ENCODE data around the gene SRD5A1. TPM values are rescaled to one million over a fixed set of nuclear protein-coding genes. Genes with fewer than 3 reads are reported as not detected.
A peak's percentile ranks its signal among the peaks of the same experiment; 100 is the strongest.

The SRD5A1 gene, protein sequence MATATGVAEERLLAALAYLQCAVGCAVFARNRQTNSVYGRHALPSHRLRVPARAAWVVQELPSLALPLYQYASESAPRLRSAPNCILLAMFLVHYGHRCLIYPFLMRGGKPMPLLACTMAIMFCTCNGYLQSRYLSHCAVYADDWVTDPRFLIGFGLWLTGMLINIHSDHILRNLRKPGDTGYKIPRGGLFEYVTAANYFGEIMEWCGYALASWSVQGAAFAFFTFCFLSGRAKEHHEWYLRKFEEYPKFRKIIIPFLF
- total RNA-seq = 13.8 and 14.0 TPM in 2 replicates

DNA sequence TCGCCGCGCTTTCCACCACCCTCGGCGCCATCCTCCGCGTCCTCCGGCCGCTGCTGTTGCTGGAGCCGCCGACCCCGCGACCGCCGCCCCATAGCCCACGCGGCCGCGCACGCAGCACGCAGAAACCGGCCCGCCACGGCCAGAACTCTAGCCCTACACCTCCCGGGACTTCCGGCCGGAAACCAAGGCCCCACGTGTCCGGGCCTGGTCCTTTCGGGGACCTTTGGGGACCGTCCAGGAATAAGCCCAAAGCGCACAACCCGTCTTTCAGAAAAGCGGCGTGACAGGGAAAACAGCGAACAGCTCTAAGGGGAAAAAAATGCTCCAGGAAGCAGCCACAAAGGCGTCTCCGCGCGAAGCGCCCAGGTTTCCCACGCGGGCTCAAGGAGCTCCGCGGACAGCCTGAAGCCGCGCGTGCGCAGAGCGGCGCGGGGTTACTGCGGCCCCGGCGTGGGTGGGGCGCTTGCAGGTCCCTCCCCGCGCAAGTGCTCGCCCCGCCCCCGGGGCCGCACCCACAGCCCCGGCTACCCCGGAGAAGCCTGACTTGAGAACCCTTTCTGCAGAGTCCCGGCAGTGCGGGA, at the start of gene SRD5A1, which contains the start of gene NSUN2:
Gene SRD5A1 (plus strand): TSS at position 553 of the 581 bp plus-strand sequence. CDS start 137 bp downstream, outside the sequence.
Gene NSUN2 (minus strand): TSS at position 157 of the 581 bp plus-strand sequence. CDS start 65 bp downstream, at position 92.
- peaks cover 57% of the 10 kb centered on the region for H3K4me1 Mint-ChIP-seq (ENCODE audit: low read depth)
- H3K9me3 Mint-ChIP-seq = no peaks in the 10 kb centered on the region
- intact Hi-C loops (cut with micrococcal nuclease) = loop anchor here (1.0 to 5.0 kb wide), 8 partner anchors 80 to 1234 kb away; partner anchors contain the start of genes FASTKD3, ICE1, MED10 and MTRR
- H3K27me3 Mint-ChIP-seq (ENCODE audit: insufficient read depth) = no peaks in the 10 kb centered on the region
- peaks cover 37% of the 10 kb centered on the region for H3K36me3 Mint-ChIP-seq (ENCODE audit: low read depth)
- H3K27ac Mint-ChIP-seq = peak within 1 kb of the TSS; percentile 97
- peak within 1 kb of the TSS; percentile 98 for H3K4me3 Mint-ChIP-seq
- peak; percentile 90 for DNase-seq (ENCODE audit: low spot score)

DNA sequence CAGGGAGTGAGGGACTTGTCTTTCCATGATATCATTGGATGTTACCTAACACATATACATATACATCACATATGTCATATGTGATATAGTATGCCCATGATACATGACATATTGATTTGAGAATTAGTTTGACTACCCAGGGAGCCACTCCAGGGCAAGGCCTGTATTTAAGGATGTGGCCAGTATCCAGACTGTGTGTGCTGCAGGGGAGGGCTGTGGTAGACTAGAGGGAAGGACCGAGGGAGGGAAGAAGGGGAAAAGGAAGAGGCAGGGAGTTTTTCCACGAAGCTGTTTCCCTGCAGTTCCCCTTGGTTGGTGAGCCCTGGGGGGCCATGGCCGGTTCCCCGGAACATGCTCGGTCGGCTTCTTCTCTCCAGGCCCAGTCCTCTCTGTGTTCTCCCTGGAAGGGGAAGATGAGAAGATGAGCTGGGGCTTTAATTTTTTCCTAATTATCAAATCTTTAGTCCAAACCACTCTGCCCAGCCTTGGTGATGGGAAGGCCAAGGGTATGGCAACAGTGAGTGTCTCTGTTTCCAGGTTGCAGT, 49.1 kb upstream of the SRD5A1 start:
- Mint-ChIP-seq H3K36me3 (ENCODE audit: low read depth) (peaks cover 2% of the 10 kb centered on the region), H3K4me1 (ENCODE audit: low read depth) (no peaks in the 10 kb centered on the region), H3K4me3 (peak overlapping the region; percentile 43), H3K27me3 (ENCODE audit: insufficient read depth) (peaks cover 49% of the 10 kb centered on the region), H3K27ac (no peak overlapping the region), H3K9me3 (no peaks in the 10 kb centered on the region)
- intact Hi-C loops (cut with micrococcal nuclease) = loop anchor here (5.0 kb wide), 1 partner anchor 207 kb away; the partner anchor contains the start of gene MED10
- no peak for DNase-seq (ENCODE audit: low spot score)

DNA sequence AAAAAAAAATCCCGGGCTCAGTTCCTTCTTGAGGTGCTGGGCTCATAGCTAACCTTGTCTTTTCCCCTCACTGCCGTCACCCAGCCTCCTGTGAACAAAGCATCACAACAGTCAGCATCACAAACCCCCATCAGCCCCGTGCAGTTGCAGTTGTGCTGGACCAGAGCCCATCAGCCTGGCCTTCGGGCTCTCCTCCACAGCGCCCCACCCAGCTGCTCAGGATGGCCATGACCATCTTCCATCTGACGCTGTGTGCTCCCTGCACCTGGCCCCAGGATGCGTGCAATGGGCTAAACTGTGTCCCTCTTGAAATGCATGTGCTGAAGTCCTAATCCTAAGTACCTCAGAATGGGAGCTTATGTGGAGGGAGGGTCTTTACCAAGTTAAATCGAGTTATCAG, 48.5 kb upstream of the SRD5A1 start:
- H3K27ac Mint-ChIP-seq = no peak overlapping the region
- peaks cover 2% of the 10 kb centered on the region for H3K36me3 Mint-ChIP-seq (ENCODE audit: low read depth)
- H3K4me3 Mint-ChIP-seq = no peak overlapping the region
- H3K4me1 Mint-ChIP-seq (ENCODE audit: low read depth) = no peaks in the 10 kb centered on the region
- no peak for DNase-seq (ENCODE audit: low spot score)
- H3K9me3 Mint-ChIP-seq = no peaks in the 10 kb centered on the region
- intact Hi-C loops (cut with micrococcal nuclease) = loop anchor here (5.0 kb wide), 1 partner anchor 207 kb away; the partner anchor contains the start of gene MED10
- H3K27me3 Mint-ChIP-seq (ENCODE audit: insufficient read depth) = peaks cover 45% of the 10 kb centered on the region

DNA sequence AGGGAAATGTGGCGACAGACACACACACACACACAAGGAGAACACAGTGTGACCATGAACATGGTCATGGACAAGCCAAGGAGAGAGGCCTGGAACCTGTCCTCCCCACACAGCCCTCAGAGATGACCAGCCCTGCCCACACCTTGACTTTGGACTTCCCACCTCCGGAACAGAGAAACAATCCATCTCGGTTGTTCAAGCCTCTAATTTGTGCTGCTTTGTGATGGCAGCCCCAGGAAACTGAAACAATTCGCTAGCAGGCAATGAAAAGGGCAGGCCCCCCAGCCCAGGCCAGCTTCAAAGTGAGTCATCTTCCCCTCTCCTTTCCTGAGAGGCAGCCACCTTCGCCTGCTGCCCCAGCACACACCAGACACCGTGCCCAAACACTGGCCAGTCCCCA, 48.1 kb upstream of the SRD5A1 start:
- Mint-ChIP-seq H3K36me3 (ENCODE audit: low read depth) (peaks cover 2% of the 10 kb centered on the region), H3K27me3 (ENCODE audit: insufficient read depth) (peaks cover 41% of the 10 kb centered on the region), H3K9me3 (no peaks in the 10 kb centered on the region), H3K27ac (no peak overlapping the region), H3K4me1 (ENCODE audit: low read depth) (no peaks in the 10 kb centered on the region), H3K4me3 (no peak overlapping the region)
- intact Hi-C loops (cut with micrococcal nuclease) = no loop called here
- no peak for DNase-seq (ENCODE audit: low spot score)

DNA sequence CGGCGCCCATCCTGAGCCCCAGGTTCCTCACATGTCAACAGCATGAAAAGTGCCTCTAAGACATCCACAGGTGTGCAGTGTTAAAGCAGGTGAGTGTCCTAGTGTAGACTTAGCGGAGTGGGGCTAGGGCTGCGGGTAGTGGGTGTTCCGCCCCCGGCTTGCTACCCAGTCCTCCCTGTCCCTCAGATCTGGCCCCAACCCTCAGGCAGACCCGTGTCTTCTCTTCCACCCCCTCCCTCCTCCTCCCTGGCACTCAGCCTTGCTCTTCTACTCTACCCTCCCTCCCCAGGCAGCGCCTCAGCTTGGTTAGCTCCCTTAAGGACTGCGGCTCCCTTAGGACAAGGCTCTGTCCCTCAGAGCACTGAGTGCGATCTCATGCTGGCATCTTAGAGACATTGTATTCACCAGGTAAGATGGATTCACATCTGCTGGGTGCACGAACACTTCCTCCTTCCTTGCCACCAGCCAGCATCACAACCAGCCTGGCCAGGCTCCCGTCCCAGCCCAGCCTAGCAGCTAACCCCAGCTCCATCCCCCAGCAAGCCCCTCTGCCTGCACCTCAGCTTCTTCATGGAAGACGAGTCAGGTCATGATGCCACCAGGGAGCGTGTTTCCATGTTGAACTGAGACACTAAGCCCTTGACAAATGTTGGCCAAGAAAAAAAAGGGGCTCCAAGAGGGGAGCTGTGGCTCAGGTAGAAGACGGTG, 47.1 kb upstream of the SRD5A1 start:
- H3K27ac Mint-ChIP-seq = no peak overlapping the region
- peaks cover 32% of the 10 kb centered on the region for H3K27me3 Mint-ChIP-seq (ENCODE audit: insufficient read depth)
- H3K4me3 Mint-ChIP-seq = no peak overlapping the region
- H3K4me1 Mint-ChIP-seq (ENCODE audit: low read depth) = no peaks in the 10 kb centered on the region
- DNase-seq (ENCODE audit: low spot score) = no peak
- intact Hi-C loops (cut with micrococcal nuclease) = no loop called here
- H3K36me3 Mint-ChIP-seq (ENCODE audit: low read depth) = peaks cover 2% of the 10 kb centered on the region
- H3K9me3 Mint-ChIP-seq = no peaks in the 10 kb centered on the region

DNA sequence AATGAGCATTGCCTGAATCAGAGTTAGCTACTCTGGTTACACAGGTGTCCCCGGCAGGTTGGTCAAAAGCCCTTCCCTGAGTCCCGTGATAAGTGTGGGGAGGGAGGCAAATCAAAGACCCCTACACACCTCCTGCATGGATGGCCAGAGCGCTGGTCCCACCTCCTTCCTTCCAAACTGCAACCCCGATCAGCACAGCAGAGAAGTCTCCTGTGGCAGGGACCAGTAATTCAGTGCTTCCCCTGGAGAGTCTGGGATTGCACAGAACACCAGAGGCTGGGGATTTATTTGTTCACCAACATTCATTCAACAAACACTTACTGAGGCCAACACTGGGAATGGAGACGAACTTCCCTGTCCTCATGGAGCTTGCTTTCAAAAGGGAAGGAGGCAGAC, 46.6 kb upstream of the SRD5A1 start:
- H3K27me3 Mint-ChIP-seq (ENCODE audit: insufficient read depth) = peaks cover 27% of the 10 kb centered on the region
- no peak overlapping the region for H3K27ac Mint-ChIP-seq
- intact Hi-C loops (cut with micrococcal nuclease) = no loop called here

DNA sequence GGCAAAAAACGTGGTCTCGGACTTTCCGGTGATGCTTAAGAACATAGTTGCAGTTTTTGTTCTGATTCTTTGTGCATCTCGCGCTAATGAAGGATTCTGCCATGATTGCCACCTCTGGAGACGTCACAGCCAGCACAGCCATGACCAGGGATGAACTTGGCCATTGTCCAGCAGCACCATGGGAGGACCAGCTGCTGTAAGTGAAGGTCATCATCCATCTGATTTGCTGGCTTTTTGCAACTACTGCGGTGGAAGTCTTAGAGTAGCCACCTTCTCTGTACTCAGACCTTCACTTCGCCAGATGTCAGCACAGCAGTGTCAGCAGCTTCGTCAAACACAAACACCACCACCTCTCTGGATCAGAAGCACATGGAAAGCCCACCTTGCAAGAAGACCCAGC, 46.1 kb upstream of the SRD5A1 start:
- no peaks in the 10 kb centered on the region for H3K4me1 Mint-ChIP-seq (ENCODE audit: low read depth)
- H3K9me3 Mint-ChIP-seq = no peaks in the 10 kb centered on the region
- H3K27ac Mint-ChIP-seq = no peak overlapping the region
- DNase-seq (ENCODE audit: low spot score) = no peak
- intact Hi-C loops (cut with micrococcal nuclease) = no loop called here
- no peak overlapping the region for H3K4me3 Mint-ChIP-seq
- peaks cover 22% of the 10 kb centered on the region for H3K27me3 Mint-ChIP-seq (ENCODE audit: insufficient read depth)
- H3K36me3 Mint-ChIP-seq (ENCODE audit: low read depth) = peaks cover 2% of the 10 kb centered on the region

More for the DNA sequence above, 46.6 kb upstream of the SRD5A1 start:
- Mint-ChIP-seq H3K4me1 (ENCODE audit: low read depth) (no peaks in the 10 kb centered on the region), H3K36me3 (ENCODE audit: low read depth) (peaks cover 2% of the 10 kb centered on the region), H3K9me3 (no peaks in the 10 kb centered on the region), H3K4me3 (no peak overlapping the region)
- no peak for DNase-seq (ENCODE audit: low spot score)

DNA sequence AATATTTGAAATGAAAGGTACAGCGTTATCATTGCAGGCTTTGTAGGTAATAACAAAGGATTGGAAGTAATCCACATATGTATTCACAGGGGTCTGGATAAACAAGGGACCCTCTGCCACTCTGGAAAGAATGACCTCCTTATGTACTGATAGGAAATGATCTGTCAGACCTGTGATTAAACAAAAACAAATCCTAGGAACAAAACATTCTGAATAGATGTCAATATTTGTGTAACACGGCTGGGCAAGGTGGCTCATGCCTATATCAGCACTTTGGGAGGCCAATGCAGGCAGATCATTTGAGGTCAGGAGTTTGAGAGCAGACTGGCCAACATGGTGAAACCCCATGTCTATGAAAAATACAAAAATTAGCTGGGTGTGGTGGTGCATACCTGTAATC, 42.7 kb upstream of the SRD5A1 start:
- H3K4me1 Mint-ChIP-seq (ENCODE audit: low read depth) = no peaks in the 10 kb centered on the region

DNA sequence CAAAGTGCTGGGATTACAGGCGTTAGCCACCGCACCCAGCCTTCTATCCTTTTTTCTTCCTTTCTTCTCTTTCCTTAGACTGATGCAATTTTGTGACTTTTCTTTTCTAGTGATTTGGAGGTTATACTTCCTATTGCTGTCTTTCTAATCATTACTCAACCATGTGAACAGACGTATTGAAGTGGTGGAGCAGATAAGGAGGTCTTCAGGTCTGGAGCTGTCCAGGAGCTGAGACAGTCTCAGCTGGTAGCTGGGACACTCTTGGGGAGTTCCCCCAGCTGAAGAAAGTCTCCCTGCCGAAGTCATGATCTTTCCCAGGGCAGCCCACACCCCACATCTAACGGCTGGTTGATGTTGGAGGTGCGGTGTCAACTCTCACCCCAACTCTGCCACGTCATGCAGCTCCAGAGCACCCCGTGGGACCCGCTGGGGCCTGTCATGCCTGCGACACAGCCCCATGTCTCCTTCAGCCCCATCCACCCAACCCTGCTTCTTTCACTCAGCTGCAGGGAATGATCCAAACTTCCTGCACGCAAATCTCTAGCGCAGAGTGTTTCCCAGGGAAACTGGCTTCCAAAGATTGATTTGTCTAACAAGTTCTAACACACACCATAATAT, 41.5 kb upstream of the SRD5A1 start:
- intact Hi-C loops (cut with micrococcal nuclease) = no loop called here
- no peaks in the 10 kb centered on the region for H3K9me3 Mint-ChIP-seq
- no peaks in the 10 kb centered on the region for H3K4me1 Mint-ChIP-seq (ENCODE audit: low read depth)
- peaks cover 12% of the 10 kb centered on the region for H3K36me3 Mint-ChIP-seq (ENCODE audit: low read depth)
- peaks cover 4% of the 10 kb centered on the region for H3K27me3 Mint-ChIP-seq (ENCODE audit: insufficient read depth)
- no peak overlapping the region for H3K27ac Mint-ChIP-seq
- no peak for DNase-seq (ENCODE audit: low spot score)
- no peak overlapping the region for H3K4me3 Mint-ChIP-seq

More for the DNA sequence above, 42.7 kb upstream of the SRD5A1 start:
- no peak for DNase-seq (ENCODE audit: low spot score)
- H3K36me3 Mint-ChIP-seq (ENCODE audit: low read depth) = peaks cover 4% of the 10 kb centered on the region
- intact Hi-C loops (cut with micrococcal nuclease) = no loop called here
- peaks cover 9% of the 10 kb centered on the region for H3K27me3 Mint-ChIP-seq (ENCODE audit: insufficient read depth)
- no peak overlapping the region for H3K4me3 Mint-ChIP-seq
- H3K9me3 Mint-ChIP-seq = no peaks in the 10 kb centered on the region
- no peak overlapping the region for H3K27ac Mint-ChIP-seq

DNA sequence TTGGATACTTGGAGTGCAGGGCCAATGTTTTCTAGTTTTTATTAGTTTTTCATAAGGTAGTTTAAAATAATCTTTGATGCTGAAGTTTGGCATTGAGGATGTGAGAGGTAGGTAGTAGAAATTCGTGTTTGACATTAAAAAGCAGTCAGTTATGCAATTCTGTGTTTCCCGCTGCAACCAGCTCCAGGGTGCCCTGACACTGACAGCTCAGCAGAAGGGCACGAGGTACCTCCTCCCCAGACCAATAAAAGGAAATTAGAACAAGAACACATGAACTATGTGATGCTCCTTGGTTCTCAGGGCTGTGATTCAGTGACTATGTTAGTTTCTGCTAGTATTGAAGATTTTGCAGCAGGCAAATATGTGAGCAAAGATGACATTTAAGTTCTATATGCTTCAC, 40.6 kb upstream of the SRD5A1 start:
- Mint-ChIP-seq H3K27me3 (ENCODE audit: insufficient read depth) (peaks cover 4% of the 10 kb centered on the region), H3K9me3 (no peaks in the 10 kb centered on the region), H3K4me1 (ENCODE audit: low read depth) (no peaks in the 10 kb centered on the region), H3K36me3 (ENCODE audit: low read depth) (peaks cover 16% of the 10 kb centered on the region), H3K4me3 (no peak overlapping the region), H3K27ac (no peak overlapping the region)
- no peak for DNase-seq (ENCODE audit: low spot score)
- intact Hi-C loops (cut with micrococcal nuclease) = no loop called here

DNA sequence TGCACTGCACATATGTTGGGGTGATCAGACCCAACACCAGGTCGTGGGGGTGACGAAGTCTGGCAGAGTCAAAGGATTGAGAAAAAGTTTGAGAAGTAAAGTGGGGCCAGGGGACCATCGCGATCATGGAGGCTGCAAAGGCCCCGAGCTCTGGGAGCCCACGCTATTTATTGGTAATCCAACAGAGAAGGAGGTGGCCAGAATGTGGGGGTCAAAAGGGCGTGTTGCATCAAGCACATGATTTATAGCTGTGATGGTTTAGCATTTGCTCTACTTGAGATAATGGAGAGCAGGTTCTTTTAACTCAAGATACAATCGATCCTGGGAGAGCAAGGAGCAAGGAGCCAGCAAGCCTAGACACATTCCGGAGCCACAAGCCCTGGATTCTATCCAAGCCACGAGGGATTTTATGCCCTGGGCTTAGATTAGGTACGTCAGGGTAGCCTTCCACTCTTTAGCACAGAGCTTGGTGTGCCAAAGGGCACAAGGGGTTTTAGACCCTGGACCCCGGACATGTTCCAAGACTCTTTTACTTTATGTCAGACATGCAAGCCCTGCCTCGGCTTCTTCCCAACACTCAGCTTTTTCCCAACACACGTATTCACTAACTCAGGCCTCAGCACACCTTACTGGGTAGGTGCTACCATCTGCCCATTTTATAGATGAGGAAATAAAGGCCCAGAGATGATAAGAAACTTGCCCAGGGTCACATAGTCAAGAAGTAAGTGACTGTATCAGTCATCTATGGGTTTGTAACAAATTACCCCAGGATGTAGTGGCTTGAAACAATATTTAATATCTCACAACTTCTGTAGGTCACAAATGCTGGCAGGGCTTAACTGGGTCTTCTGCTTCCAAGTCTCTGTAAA, 39.9 kb upstream of the SRD5A1 start:
- Mint-ChIP-seq H3K27ac (no peak overlapping the region), H3K36me3 (ENCODE audit: low read depth) (peaks cover 21% of the 10 kb centered on the region), H3K27me3 (ENCODE audit: insufficient read depth) (peaks cover 4% of the 10 kb centered on the region), H3K9me3 (no peaks in the 10 kb centered on the region), H3K4me3 (no peak overlapping the region), H3K4me1 (ENCODE audit: low read depth) (no peaks in the 10 kb centered on the region)
- intact Hi-C loops (cut with micrococcal nuclease) = no loop called here
- DNase-seq (ENCODE audit: low spot score) = no peak

DNA sequence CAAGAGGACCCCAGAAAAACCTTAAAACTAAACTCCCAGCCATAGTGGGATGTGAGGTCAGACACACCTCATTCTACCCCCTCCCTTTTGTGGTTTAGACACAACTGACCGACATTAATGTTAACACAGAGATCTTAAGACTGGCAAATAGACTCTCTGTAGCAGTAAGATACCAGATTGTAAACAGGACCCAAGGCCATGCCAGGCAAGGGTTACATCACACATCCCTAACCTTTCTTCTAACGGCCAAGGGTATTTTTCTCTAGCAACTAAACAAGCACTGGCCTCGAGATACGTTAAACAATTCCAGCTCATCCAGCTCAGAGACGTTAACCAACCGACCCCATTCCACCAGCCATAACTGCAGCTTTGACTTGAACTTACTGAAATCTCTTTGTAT, 39.2 kb upstream of the SRD5A1 start:
- peaks cover 25% of the 10 kb centered on the region for H3K36me3 Mint-ChIP-seq (ENCODE audit: low read depth)
- H3K27me3 Mint-ChIP-seq (ENCODE audit: insufficient read depth) = no peaks in the 10 kb centered on the region
- H3K4me1 Mint-ChIP-seq (ENCODE audit: low read depth) = no peaks in the 10 kb centered on the region
- DNase-seq (ENCODE audit: low spot score) = no peak
- intact Hi-C loops (cut with micrococcal nuclease) = no loop called here
- H3K27ac Mint-ChIP-seq = no peak overlapping the region
- H3K4me3 Mint-ChIP-seq = no peak overlapping the region
- no peaks in the 10 kb centered on the region for H3K9me3 Mint-ChIP-seq
